Neural progenitor cell (in vitro differentiated cells): ENCODE data around the gene POP7. TPM values are rescaled to one million over a fixed set of nuclear protein-coding genes. Genes with fewer than 3 reads are reported as not detected.

Experiments
- DNase-seq: peaks from one replicate; pipeline ENCODE4 v3.0.0-alpha.2; 2016; ENCODE audit warnings: low spot score
- H2AFZ ChIP-seq: fragments of 200-600 bp; sonication (generic); replicated peaks from 2 replicates; pipeline ENCODE4 v1.6.1; 2016; ENCODE audit warnings: antibody characterized with exemption
- H3F3A ChIP-seq: fragments of 200-600 bp; sonication (generic); 2 replicates; pipeline ENCODE4 v1.6.1; 2016; ENCODE audit warnings: antibody characterized with exemption, low read depth
- H3K27ac ChIP-seq: fragments of 200-600 bp; sonication (generic); 2 replicates; pipeline ENCODE4 v1.5.1; 2016; ENCODE audit warnings: mild to moderate bottlenecking
- H3K27me3 ChIP-seq: fragments of 200-600 bp; sonication (generic); 2 replicates; pipeline ENCODE4 v1.6.1; 2016; ENCODE audit warnings: mild to moderate bottlenecking, moderate library complexity
- H3K36me3 ChIP-seq: fragments of 200-600 bp; sonication (generic); 2 replicates; pipeline ENCODE4 v1.5.1; 2016
- H3K4me1 ChIP-seq: fragments of 200-600 bp; sonication (generic); 2 replicates; pipeline ENCODE4 v1.6.1; 2016; ENCODE audit warnings: mixed run types
- H3K4me2 ChIP-seq: fragments of 200-600 bp; sonication (generic); 2 replicates; pipeline ENCODE4 v1.6.1; 2016
- H3K4me3 ChIP-seq: fragments of 200-600 bp; sonication (generic); 2 replicates; pipeline ENCODE4 v1.5.1; 2016
- H3K79me2 ChIP-seq: fragments of 200-600 bp; sonication (generic); 2 replicates; pipeline ENCODE4 v1.6.1; 2016; ENCODE audit warnings: low read depth
- H3K9ac ChIP-seq: fragments of 200-600 bp; sonication (generic); 2 replicates; pipeline ENCODE4 v1.6.1; 2016
- H3K9me3 ChIP-seq: fragments of 200-600 bp; sonication (generic); 2 replicates; pipeline ENCODE4 v1.5.1; 2016; ENCODE audit warnings: low read depth
- H4K20me1 ChIP-seq: fragments of 200-600 bp; sonication (generic); 2 replicates; pipeline ENCODE4 v1.6.1; 2016; ENCODE audit warnings: low read depth
- H3K27ac Mint-ChIP-seq: 3 replicates; pipeline ENCODE4 v1.8.0; 2021; ENCODE audit warnings: mixed read lengths
- H3K27me3 Mint-ChIP-seq: 2 replicates; pipeline ENCODE4 v1.8.0; 2022; ENCODE audit warnings: low read depth, mild to moderate bottlenecking, inconsistent platforms, moderate library complexity, mixed read lengths; ENCODE audit not compliant: insufficient read depth
- H3K36me3 Mint-ChIP-seq: 3 replicates; pipeline ENCODE4 v1.8.0; 2021; ENCODE audit warnings: mixed read lengths
- H3K4me1 Mint-ChIP-seq: 3 replicates; pipeline ENCODE4 v1.8.0; 2021; ENCODE audit warnings: mixed read lengths
- H3K4me3 Mint-ChIP-seq: 3 replicates; pipeline ENCODE4 v1.8.0; 2021; ENCODE audit warnings: mild to moderate bottlenecking, moderate library complexity, mixed read lengths
- H3K9me3 Mint-ChIP-seq: 3 replicates; pipeline ENCODE4 v1.8.0; 2020; ENCODE audit warnings: mixed read lengths
- CTCF ChIP-seq: fragments of 200-600 bp; sonication (generic); IDR thresholded peaks from 2 replicates; pipeline ENCODE4 v1.5.1; 2017; ENCODE audit warnings: antibody characterized with exemption, mild to moderate bottlenecking
- EZH2 ChIP-seq: fragments of 200-600 bp; sonication (generic); IDR thresholded peaks from 2 replicates; pipeline ENCODE4 v1.6.1; 2017; ENCODE audit warnings: antibody characterized with exemption, mild to moderate bottlenecking, moderate library complexity
- EZH2phosphoT487 ChIP-seq: fragments of 200-600 bp; sonication (generic); IDR thresholded peaks from 2 replicates; pipeline ENCODE4 v1.6.1; 2017; ENCODE audit warnings: antibody characterized with exemption
- total RNA-seq: library from RNA; depleted of rRNA; stranded (reverse); fragments of >200 nt; gene quantifications from 2 replicates; pipeline ENCODE4 v1.2.3, GENCODE V29; 2015; ENCODE audit warnings: low replicate concordance

The POP7 gene
- total RNA-seq, 1 donor from 2014 or later, result 19.4 TPM

DNA sequence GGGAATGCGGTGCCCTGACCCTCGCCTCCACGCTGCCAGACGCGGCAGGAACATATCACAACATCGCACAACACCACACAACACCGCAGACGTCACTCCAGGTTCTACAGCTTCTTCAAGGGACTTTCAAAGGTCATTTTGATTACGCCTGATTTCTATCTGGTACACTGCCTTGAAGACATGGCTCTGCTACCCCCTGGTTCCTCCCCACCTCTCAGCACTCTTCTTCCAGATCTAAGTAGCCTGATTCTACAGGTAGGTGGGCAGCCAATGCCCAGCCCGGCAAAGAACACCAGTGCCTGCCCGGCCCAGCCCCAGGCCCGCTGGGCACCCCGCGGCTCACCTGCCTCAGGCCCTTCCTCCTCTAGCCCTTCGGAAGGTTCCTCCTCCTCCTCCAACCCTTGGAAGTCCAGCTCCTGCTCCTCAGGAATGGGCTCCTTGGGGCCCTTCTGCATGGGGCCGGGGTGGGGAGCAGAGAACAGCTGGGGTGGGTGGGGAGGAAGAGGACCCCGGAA lies 20.2 kb upstream of the POP7 start:
- Mint-ChIP-seq H3K9me3 (no peaks in the 10 kb centered on the region), H3K27me3 (no peaks in the 10 kb centered on the region), H3K4me1 (peaks cover 14% of the 10 kb centered on the region), H3K27ac (no peak overlapping the region), H3K4me3 (no peak overlapping the region), H3K36me3 (peaks cover 10% of the 10 kb centered on the region)
- Histone ChIP-seq H3K27ac (no peak overlapping the region), H3K4me3 (no peak overlapping the region), H3K27me3 (no peaks in the 10 kb centered on the region), H3K4me2 (no peak overlapping the region), H2AFZ (no peak overlapping the region), H3K4me1 (peaks cover 6% of the 10 kb centered on the region), H3K9ac (no peak overlapping the region), H3F3A (peaks cover 21% of the 10 kb centered on the region), H4K20me1 (peaks cover 75% of the 10 kb centered on the region), H3K36me3 (no peaks in the 10 kb centered on the region), H3K79me2 (peaks cover 31% of the 10 kb centered on the region), H3K9me3 (no peaks in the 10 kb centered on the region)
- no peak for DNase-seq
- no peak for TF ChIP-seq EZH2

GRCh38 chr7:100686201-100686821 lies 19.6 kb upstream of the POP7 start:
- no peaks in the 10 kb centered on the region for H3K36me3 ChIP-seq
- no peaks in the 10 kb centered on the region for H3K9me3 ChIP-seq
- Mint-ChIP-seq H3K36me3 (peaks cover 10% of the 10 kb centered on the region), H3K9me3 (no peaks in the 10 kb centered on the region), H3K4me3 (no peak overlapping the region), H3K27ac (no peak overlapping the region), H3K4me1 (peaks cover 16% of the 10 kb centered on the region), H3K27me3 (no peaks in the 10 kb centered on the region)
- TF ChIP-seq EZH2 (no peak), EZH2phosphoT487 (no peak), CTCF (no peak)
- no peak overlapping the region for H3K9ac ChIP-seq
- no peak overlapping the region for H2AFZ ChIP-seq
- H3K4me3 ChIP-seq, result no peak overlapping the region
- H3F3A ChIP-seq, result peaks cover 15% of the 10 kb centered on the region
- no peak overlapping the region for H3K27ac ChIP-seq
- no peak for DNase-seq
- peaks cover 76% of the 10 kb centered on the region for H4K20me1 ChIP-seq
- H3K27me3 ChIP-seq, result no peaks in the 10 kb centered on the region
- peaks cover 10% of the 10 kb centered on the region for H3K4me1 ChIP-seq
- H3K4me2 ChIP-seq, result no peak overlapping the region
- H3K79me2 ChIP-seq, result peaks cover 38% of the 10 kb centered on the region

DNA sequence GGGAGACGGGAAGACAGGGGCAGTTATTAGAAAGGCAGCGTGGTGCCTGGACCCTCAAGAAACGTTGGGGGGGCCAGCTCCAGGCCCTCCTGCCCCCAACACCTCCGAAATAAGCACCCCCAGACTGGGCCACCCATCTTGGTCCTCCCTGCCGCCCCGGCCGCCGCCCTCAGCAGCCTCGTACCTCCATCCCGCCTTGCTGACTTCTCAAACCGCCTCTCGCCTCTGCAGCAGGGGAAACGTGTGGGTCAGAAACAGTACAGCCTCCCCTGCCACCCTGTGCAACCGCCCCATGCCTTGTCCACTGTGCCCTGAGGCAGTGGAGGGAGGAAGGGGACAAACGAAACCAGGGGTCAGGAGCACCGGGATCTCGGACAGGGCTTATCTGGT lies 19.1 kb upstream of the POP7 start:
- Mint-ChIP-seq H3K27ac (no peak overlapping the region), H3K4me1 (peaks cover 21% of the 10 kb centered on the region), H3K9me3 (no peaks in the 10 kb centered on the region), H3K4me3 (no peak overlapping the region), H3K27me3 (no peaks in the 10 kb centered on the region), H3K36me3 (peaks cover 10% of the 10 kb centered on the region)
- DNase-seq, result no peak
- no peaks in the 10 kb centered on the region for H3K36me3 ChIP-seq
- H3K9ac ChIP-seq, result no peak overlapping the region
- H4K20me1 ChIP-seq, result peaks cover 76% of the 10 kb centered on the region
- H2AFZ ChIP-seq, result no peak overlapping the region
- no peak overlapping the region for H3K4me3 ChIP-seq
- TF ChIP-seq EZH2 (no peak), CTCF (no peak), EZH2phosphoT487 (no peak)
- H3K79me2 ChIP-seq, result peaks cover 43% of the 10 kb centered on the region
- H3K27ac ChIP-seq, result no peak overlapping the region
- H3F3A ChIP-seq, result peaks cover 12% of the 10 kb centered on the region
- H3K4me2 ChIP-seq, result no peak overlapping the region
- H3K27me3 ChIP-seq, result no peaks in the 10 kb centered on the region
- H3K4me1 ChIP-seq, result peaks cover 11% of the 10 kb centered on the region
- H3K9me3 ChIP-seq, result no peaks in the 10 kb centered on the region

DNA sequence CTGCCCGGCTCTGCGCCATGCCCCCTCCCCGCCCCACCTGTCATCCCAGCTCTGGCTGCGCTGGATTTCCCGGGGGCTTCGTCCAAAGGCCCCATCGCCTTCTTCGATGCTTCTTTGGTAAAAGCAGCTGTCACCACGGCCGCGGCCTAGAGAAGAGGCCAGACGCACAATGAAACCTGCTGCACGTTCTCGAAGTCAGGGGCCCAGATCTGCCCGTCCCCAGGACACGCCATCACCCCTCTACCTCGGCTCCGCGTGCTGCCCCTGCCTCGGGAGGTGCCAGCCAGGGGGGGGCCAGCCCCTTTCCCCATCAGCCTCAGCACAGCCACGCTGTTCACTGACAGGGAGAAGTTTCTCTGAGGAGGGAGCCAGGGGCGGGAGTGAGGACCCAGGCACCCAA lies 18.7 kb upstream of the POP7 start:
- H3F3A ChIP-seq, result peaks cover 12% of the 10 kb centered on the region
- Mint-ChIP-seq H3K9me3 (no peaks in the 10 kb centered on the region), H3K36me3 (peaks cover 10% of the 10 kb centered on the region), H3K4me3 (no peak overlapping the region), H3K4me1 (peaks cover 26% of the 10 kb centered on the region), H3K27me3 (no peaks in the 10 kb centered on the region), H3K27ac (no peak overlapping the region)
- H3K9ac ChIP-seq, result no peak overlapping the region
- H3K27ac ChIP-seq, result no peak overlapping the region
- no peak overlapping the region for H3K4me2 ChIP-seq
- no peaks in the 10 kb centered on the region for H3K27me3 ChIP-seq
- H3K4me3 ChIP-seq, result no peak overlapping the region
- no peaks in the 10 kb centered on the region for H3K36me3 ChIP-seq
- peaks cover 16% of the 10 kb centered on the region for H3K4me1 ChIP-seq
- TF ChIP-seq EZH2 (no peak), EZH2phosphoT487 (no peak), CTCF (no peak)
- H3K79me2 ChIP-seq, result peaks cover 47% of the 10 kb centered on the region
- H4K20me1 ChIP-seq, result peaks cover 76% of the 10 kb centered on the region
- no peaks in the 10 kb centered on the region for H3K9me3 ChIP-seq
- no peak overlapping the region for H2AFZ ChIP-seq
- no peak for DNase-seq
